HCT116 (cell line): Measurements from ENCODE around the gene LORICRIN. TPM values are rescaled to one million over a fixed set of nuclear protein-coding genes. Genes with fewer than 3 reads are reported as not detected.

ENCODE experiments used
- ATAC-seq: fragments of 200-7000 bp; cut with Tn5 transposase; 2 replicates; pipeline ENCODE4 v1.9.1; 2020; ENCODE audit warnings: mild to moderate bottlenecking, moderate library complexity
- BruUV-seq: library from RNA; stranded (reverse); fragments of 400-500 nt; replicated peaks from 2 replicates; lab custom pipeline; 2021; lab: Mats Ljungman, UMichigan
- CTCF ChIA-PET: fragments of 300-600 bp; sonication (Branson Sonifier 250); formaldehyde crosslinking; loops from one replicate; lab custom pipeline; 2021; ENCODE audit warnings: antibody characterized with exemption; lab: Charles Lee
- POLR2A ChIA-PET: fragments of 300-600, 350-600 bp; sonication (Branson Sonifier 250); formaldehyde crosslinking; loops from one replicate; lab custom pipeline; 2021; ENCODE audit warnings: antibody characterized with exemption; lab: Charles Lee
- RAD21 ChIA-PET, 2 experiments: fragments of 300-600 bp; sonication (Branson Sonifier 250); formaldehyde crosslinking; loops; one replicate each; lab custom pipeline; 2023; ENCODE audit warnings: low total read pairs in 2 of 2; ENCODE audit not compliant: uncharacterized antibody in 2 of 2, unreplicated experiment in 2 of 2, low non-redundant PET in 1 of 2; lab: Charles Lee
- DNase-seq: peaks from one replicate; pipeline ENCODE4 v3.0.0-alpha.2; 2010; ENCODE audit warnings: low read depth, low spot score
- H2AFZ ChIP-seq: fragments of 200-600 bp; shearing (Covaris generic), sonication (generic); 2 replicates; pipeline ENCODE4 v1.6.1; 2017; ENCODE audit warnings: low read depth, mixed run types, mixed read lengths, antibody characterized with exemption, low read length; ENCODE audit not compliant: poor library complexity, severe bottlenecking
- H3K27ac ChIP-seq: 2 replicates; pipeline ENCODE4 v1.5.1; 2012; ENCODE audit warnings: low read depth, low read length
- H3K27me3 ChIP-seq: fragments of 200-600 bp; sonication (generic); 2 replicates; pipeline ENCODE4 v1.6.1; 2016; ENCODE audit warnings: mixed run types, low read length, mixed read lengths; ENCODE audit not compliant: insufficient read depth
- H3K36me3 ChIP-seq, 2 experiments: fragments of 200-500 bp in 1 of 2; fragments of 200-600 bp in 1 of 2; sonication (Bioruptor generic) in 1 of 2; sonication (generic) in 1 of 2; 2 replicates each; pipeline versions ENCODE4 v1.5.1 to v1.6.1; 2014 to 2016; ENCODE audit warnings: low read length in 2 of 2, inconsistent platforms in 1 of 2, mixed read lengths in 1 of 2, mixed run types in 1 of 2; ENCODE audit not compliant: insufficient read depth in 2 of 2, control insufficient read depth in 1 of 2
- H3K4me1 ChIP-seq, 2 experiments: fragments of 200-600 bp in 1 of 2; sonication (generic) in 1 of 2; 2 replicates each; pipeline versions ENCODE4 v1.5.1 to v1.6.1; 2012 to 2017; ENCODE audit warnings: low read length in 2 of 2, inconsistent platforms in 1 of 2, mild to moderate bottlenecking in 1 of 2, mixed read lengths in 1 of 2, mixed run types in 1 of 2, moderate library complexity in 1 of 2; ENCODE audit not compliant: insufficient read depth in 2 of 2, control insufficient read depth in 1 of 2
- H3K4me2 ChIP-seq: fragments of 200-600 bp; sonication (generic); 2 replicates; pipeline ENCODE4 v1.6.1; 2017; ENCODE audit warnings: mixed run types, low read length, mixed read lengths
- H3K4me3 ChIP-seq, 2 experiments: fragments of 200-600 bp in 1 of 2; sonication (generic) in 1 of 2; replicated peaks in 1 of 2; 2 replicates each; pipeline ENCODE4 v1.5.1; 2011 to 2016; ENCODE audit warnings: low read length in 2 of 2, control low read depth in 1 of 2, low read depth in 1 of 2, mild to moderate bottlenecking in 1 of 2, mixed read lengths in 1 of 2, mixed run types in 1 of 2
- H3K79me2 ChIP-seq: fragments of 200-600 bp; sonication (generic); 2 replicates; pipeline ENCODE4 v1.6.1; 2017; ENCODE audit warnings: mild to moderate bottlenecking, mixed run types, low read length, moderate library complexity, mixed read lengths; ENCODE audit not compliant: insufficient read depth
- H3K9ac ChIP-seq: fragments of 200-600 bp; sonication (generic); 2 replicates; pipeline ENCODE4 v1.6.1; 2016; ENCODE audit warnings: low read length, mixed read lengths
- H3K9me2 ChIP-seq: fragments of 200-600 bp; sonication (generic), shearing (Covaris generic); 2 replicates; pipeline ENCODE4 v1.6.1; 2017; ENCODE audit warnings: mixed run types, mild to moderate bottlenecking, moderate library complexity; ENCODE audit not compliant: insufficient read depth
- H3K9me3 ChIP-seq, 2 experiments: fragments of 200-500 bp in 1 of 2; fragments of 200-600 bp in 1 of 2; sonication (Bioruptor generic) in 1 of 2; sonication (generic) in 1 of 2; 2 replicates each; pipeline ENCODE4 v1.6.1; 2014 to 2017; ENCODE audit warnings: low read length in 2 of 2, mixed read lengths in 2 of 2, inconsistent platforms in 1 of 2, low read depth in 1 of 2, mild to moderate bottlenecking in 1 of 2, mixed run types in 1 of 2, moderate library complexity in 1 of 2; ENCODE audit not compliant: control insufficient read depth in 1 of 2, insufficient read depth in 1 of 2
- H4K20me1 ChIP-seq: fragments of 200-600 bp; sonication (generic), shearing (Covaris generic); 2 replicates; pipeline ENCODE4 v1.6.1; 2017; ENCODE audit warnings: mixed run types, mild to moderate bottlenecking, moderate library complexity; ENCODE audit not compliant: insufficient read depth
- CBX3 ChIP-seq: IDR thresholded peaks from 2 replicates; pipeline ENCODE4 v1.6.1; 2012; ENCODE audit warnings: low read depth
- CTCF ChIP-seq, 3 experiments: fragments of 200-600 bp in 1 of 3; sonication (generic) in 1 of 3; IDR thresholded peaks in 2 of 3; conservative IDR thresholded peaks in 1 of 3; 2 replicates each; pipeline ENCODE4 v1.5.1; 2012 to 2017; ENCODE audit warnings: low read depth in 2 of 3, low read length in 2 of 3, antibody characterized with exemption in 1 of 3, borderline replicate concordance in 1 of 3, control low read depth in 1 of 3, mild to moderate bottlenecking in 1 of 3, mixed read lengths in 1 of 3, mixed run types in 1 of 3, moderate library complexity in 1 of 3; ENCODE audit not compliant: insufficient read depth in 1 of 3
- ELF1 ChIP-seq: IDR thresholded peaks from 2 replicates; pipeline ENCODE4 v1.6.1; 2012; ENCODE audit warnings: low read depth, borderline replicate concordance
- EZH2phosphoT487 ChIP-seq: fragments of 200-600 bp; IDR thresholded peaks from 2 replicates; pipeline ENCODE4 v1.6.1; 2018; ENCODE audit warnings: antibody characterized with exemption, borderline replicate concordance
- FOSL1 ChIP-seq: IDR thresholded peaks from 2 replicates; pipeline ENCODE4 v1.6.1; 2012; ENCODE audit warnings: low read depth
- JUND ChIP-seq: IDR thresholded peaks from 2 replicates; pipeline ENCODE4 v1.6.1; 2012
- POLR2A ChIP-seq: IDR thresholded peaks from 2 replicates; pipeline ENCODE4 v1.7.0; 2011; ENCODE audit warnings: borderline replicate concordance; ENCODE audit not compliant: insufficient read depth, insufficient read length; ENCODE audit errors: extremely low read depth
- SRF ChIP-seq: IDR thresholded peaks from 2 replicates; pipeline ENCODE4 v1.6.1; 2012; ENCODE audit warnings: low read depth
- YY1 ChIP-seq: IDR thresholded peaks from 2 replicates; pipeline ENCODE4 v1.6.1; 2011; ENCODE audit warnings: low read length, low read depth, moderate library complexity, mild to moderate bottlenecking; ENCODE audit not compliant: insufficient replicate concordance; ENCODE audit errors: extremely low read depth
- ZFX ChIP-seq: fragments of 450-650 bp; IDR thresholded peaks from 2 replicates; pipeline ENCODE4 v1.6.1; 2017
- intact Hi-C: fragments of 100-400 bp; cut with micrococcal nuclease; formaldehyde crosslinking; loops from 2 replicates; pipeline ENCODE4 v1.10.0; 2022
- total RNA-seq: library from RNA; stranded (reverse); gene quantifications from one replicate; pipeline ENCODE4 v1.2.1, GENCODE V29; 2021; ENCODE audit not compliant: unreplicated experiment
- TF ChIP-seq, protein P1 (sequence below): IDR thresholded peaks from 2 replicates; pipeline ENCODE4 v1.6.1; 2011; ENCODE audit warnings: mild to moderate bottlenecking, low read length, moderate library complexity; ENCODE audit not compliant: insufficient replicate concordance; ENCODE audit errors: extremely low read depth
- TF ChIP-seq, protein P2 (sequence below): IDR thresholded peaks from 2 replicates; pipeline ENCODE4 v1.6.1; 2012

Gene LORICRIN
- total RNA-seq, 1 experiment from 2014 or later: not detected

DNA sequence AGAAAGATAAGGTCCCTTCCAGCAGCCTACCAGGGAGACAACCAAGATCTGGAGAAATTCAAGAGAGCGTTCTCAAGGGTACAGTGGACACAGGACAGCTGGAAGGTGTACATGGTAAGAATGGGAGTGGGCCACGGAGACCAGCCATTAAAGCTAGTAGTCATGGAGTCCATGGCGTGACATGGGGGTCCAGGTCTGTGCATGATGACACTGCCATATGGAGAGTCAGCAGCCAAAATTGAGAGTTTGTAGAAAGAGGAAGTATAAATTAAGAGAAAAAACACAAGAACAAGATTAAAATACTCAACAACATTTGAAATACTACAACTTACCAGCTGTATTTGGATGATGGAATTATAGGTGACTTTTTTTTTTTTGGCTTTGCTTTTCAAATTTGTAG is 7.9 kb upstream of the LORICRIN start:
- no TSS peak for BruUV-seq
- Histone ChIP-seq H3K27ac (no peak overlapping the region), H2AFZ (no peak overlapping the region), H3K9me3 (no peaks in the 10 kb centered on the region), H3K4me1 (no peaks in the 10 kb centered on the region), H3K79me2 (no peaks in the 10 kb centered on the region), H3K36me3 (no peaks in the 10 kb centered on the region), H3K4me2 (no peak overlapping the region), H3K9me2 (no peaks in the 10 kb centered on the region), H3K27me3 (peaks cover 56% of the 10 kb centered on the region), H3K9ac (no peak overlapping the region), H3K4me3 (no peak overlapping the region), H4K20me1 (no peaks in the 10 kb centered on the region)
- RAD21 ChIA-PET: no interaction called here
- CTCF ChIA-PET: no interaction called here
- DNase-seq (no peak), ATAC-seq (no peak)
- POLR2A ChIA-PET: no interaction called here
- TF ChIP-seq JUND (no peak), YY1 (no peak), SRF (no peak), CTCF (IDR thresholded peaks at IDR 0.05 in 2 of 3, conservative IDR thresholded peaks at IDR 0.05 in 1 of 3; ENCODE audit: borderline replicate concordance in 1 of 3, insufficient read depth in 1 of 3, low read depth in 2 of 3, low read length in 2 of 3) (no peak), POLR2A (no peak), EZH2phosphoT487 (no peak), FOSL1 (no peak), ELF1 (no peak), CBX3 (no peak), ZFX (no peak)
- TF ChIP-seq, protein P1, sequence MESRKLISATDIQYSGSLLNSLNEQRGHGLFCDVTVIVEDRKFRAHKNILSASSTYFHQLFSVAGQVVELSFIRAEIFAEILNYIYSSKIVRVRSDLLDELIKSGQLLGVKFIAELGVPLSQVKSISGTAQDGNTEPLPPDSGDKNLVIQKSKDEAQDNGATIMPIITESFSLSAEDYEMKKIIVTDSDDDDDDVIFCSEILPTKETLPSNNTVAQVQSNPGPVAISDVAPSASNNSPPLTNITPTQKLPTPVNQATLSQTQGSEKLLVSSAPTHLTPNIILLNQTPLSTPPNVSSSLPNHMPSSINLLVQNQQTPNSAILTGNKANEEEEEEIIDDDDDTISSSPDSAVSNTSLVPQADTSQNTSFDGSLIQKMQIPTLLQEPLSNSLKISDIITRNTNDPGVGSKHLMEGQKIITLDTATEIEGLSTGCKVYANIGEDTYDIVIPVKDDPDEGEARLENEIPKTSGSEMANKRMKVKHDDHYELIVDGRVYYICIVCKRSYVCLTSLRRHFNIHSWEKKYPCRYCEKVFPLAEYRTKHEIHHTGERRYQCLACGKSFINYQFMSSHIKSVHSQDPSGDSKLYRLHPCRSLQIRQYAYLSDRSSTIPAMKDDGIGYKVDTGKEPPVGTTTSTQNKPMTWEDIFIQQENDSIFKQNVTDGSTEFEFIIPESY: no peak
- TF ChIP-seq, protein P2, sequence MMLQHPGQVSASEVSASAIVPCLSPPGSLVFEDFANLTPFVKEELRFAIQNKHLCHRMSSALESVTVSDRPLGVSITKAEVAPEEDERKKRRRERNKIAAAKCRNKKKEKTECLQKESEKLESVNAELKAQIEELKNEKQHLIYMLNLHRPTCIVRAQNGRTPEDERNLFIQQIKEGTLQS: no peak
- intact Hi-C loops: no loop called here
